PC-9 (cell line): ENCODE results near the gene ZFY.

ENCODE experiments used
- CTCF ChIP-seq: fragments of 200-600 bp; sonication (generic); conservative IDR thresholded peaks from 2 replicates; pipeline ENCODE4 v1.6.1; 2017; ENCODE audit warnings: mixed run types, antibody characterized with exemption, mild to moderate bottlenecking, moderate library complexity
- EZH2 ChIP-seq: fragments of 200-600 bp; sonication (generic); IDR thresholded peaks from 2 replicates; pipeline ENCODE4 v1.8.0; 2017; ENCODE audit warnings: antibody characterized with exemption, low read depth

- TF ChIP-seq CTCF: no peak
- no peak for TF ChIP-seq EZH2
Observed at GRCh38 chrY:2973110-2973751, 38.0 kb downstream of the ZFY start.
